ENCODE data around the gene PLXNA4. TPM values are rescaled to one million over a fixed set of nuclear protein-coding genes. Genes with fewer than 3 reads are reported as not detected.

Gene PLXNA4
- total RNA-seq, 1 experiment from 2014 or later: not detected

DNA sequence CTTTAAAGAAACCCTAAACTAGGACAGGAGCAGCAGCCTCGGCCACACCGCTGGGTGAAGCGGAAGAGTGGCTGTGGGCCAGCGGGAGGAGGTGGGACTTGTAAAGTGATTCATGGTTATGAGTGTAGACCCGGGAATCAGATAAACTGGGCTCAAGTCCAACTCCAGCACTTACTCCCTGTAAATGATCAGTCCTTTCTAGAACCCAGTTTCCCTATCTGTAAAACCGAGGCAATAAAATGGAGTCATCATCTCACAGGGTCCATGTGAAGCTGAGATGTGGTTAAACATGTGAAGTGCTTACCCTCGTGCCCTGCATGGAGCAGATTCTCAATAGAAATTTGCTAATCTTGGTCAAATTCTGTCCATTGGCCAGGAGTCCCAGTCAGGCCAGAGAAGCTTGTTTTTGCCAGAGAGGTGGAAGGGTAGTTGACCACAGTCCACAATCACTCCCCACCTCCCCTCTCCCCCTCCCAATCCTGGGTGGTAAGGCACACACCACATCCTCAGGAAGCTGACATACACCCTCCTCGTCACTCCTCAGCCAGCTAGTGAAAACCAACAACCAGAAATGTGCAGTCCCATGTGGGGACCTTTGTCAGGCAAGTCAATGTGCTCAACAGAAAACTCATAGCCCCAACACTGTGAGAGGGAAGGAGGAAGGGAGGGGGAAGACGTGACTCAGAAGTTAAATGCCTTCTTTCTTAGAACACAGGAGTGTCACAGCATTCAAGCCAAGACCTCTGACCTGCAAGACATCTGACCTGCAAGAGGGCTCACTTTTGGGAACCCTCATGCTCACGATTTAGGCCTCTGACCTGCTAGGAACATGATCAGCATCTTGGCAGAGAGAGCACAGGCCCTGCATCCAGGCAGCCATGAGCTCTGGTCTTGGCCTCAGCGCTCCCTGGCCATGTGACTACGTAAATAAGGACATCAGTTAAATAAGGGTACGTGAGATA is 145.1 kb downstream of the PLXNA4 start:
- TF ChIP-seq YY1 (IDR thresholded peaks at IDR 0.05; ENCODE audit: extremely low read depth, insufficient replicate concordance, low read depth, low read length) (no peak), ELF1 (IDR thresholded peaks at IDR 0.05; ENCODE audit: borderline replicate concordance, low read depth) (no peak), JUND (IDR thresholded peaks at IDR 0.05) (no peak), SRF (IDR thresholded peaks at IDR 0.05; ENCODE audit: low read depth) (no peak), EZH2 (IDR thresholded peaks at IDR 0.05) (no peak), POLR2AphosphoS5 (IDR thresholded peaks at IDR 0.05; ENCODE audit: low read depth, low read length) (no peak), CBX3 (IDR thresholded peaks at IDR 0.05; ENCODE audit: low read depth) (no peak)
- TF ChIP-seq, protein P1, sequence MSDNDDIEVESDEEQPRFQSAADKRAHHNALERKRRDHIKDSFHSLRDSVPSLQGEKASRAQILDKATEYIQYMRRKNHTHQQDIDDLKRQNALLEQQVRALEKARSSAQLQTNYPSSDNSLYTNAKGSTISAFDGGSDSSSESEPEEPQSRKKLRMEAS (IDR thresholded peaks at IDR 0.05): no peak
- Histone ChIP-seq H3K79me2 (ENCODE audit: insufficient read depth, low read length) (no peaks in the 10 kb centered on the region), H3K4me3 (replicated peaks in 1 of 2; ENCODE audit: low read depth in 1 of 2, low read length in 2 of 2) (no peak overlapping the region), H3K4me2 (ENCODE audit: low read length) (no peak overlapping the region), H3K9ac (ENCODE audit: low read length) (no peak overlapping the region), H4K20me1 (ENCODE audit: insufficient read depth) (no peaks in the 10 kb centered on the region), H3K36me3 (ENCODE audit: control insufficient read depth in 1 of 2, insufficient read depth in 2 of 2, low read length in 2 of 2) (no peaks in the 10 kb centered on the region), H2AFZ (ENCODE audit: low read depth, low read length, poor library complexity, severe bottlenecking) (no peak overlapping the region), H3K27ac (ENCODE audit: low read depth, low read length) (no peak overlapping the region), H3K9me2 (ENCODE audit: insufficient read depth) (no peaks in the 10 kb centered on the region), H3K4me1 (ENCODE audit: control insufficient read depth in 1 of 2, insufficient read depth in 2 of 2, low read length in 2 of 2) (peaks cover 0 to 5% of the 10 kb centered on the region in 2 experiments; a peak in 1 of 4 replicates), H3K9me3 (ENCODE audit: control insufficient read depth in 1 of 2, insufficient read depth in 1 of 2, low read depth in 1 of 2, low read length in 2 of 2) (no peaks in the 10 kb centered on the region), H3K27me3 (ENCODE audit: insufficient read depth, low read length) (peaks cover 64% of the 10 kb centered on the region)
- intact Hi-C loops (cut with micrococcal nuclease): no loop called here
- no TSS peak for BruUV-seq (replicated peaks)
- no peak for DNase-seq (ENCODE audit: low read depth, low spot score)
- RAD21 ChIA-PET (ENCODE audit: low non-redundant PET in 1 of 2, low total read pairs in 2 of 2, uncharacterized antibody in 2 of 2, unreplicated experiment in 2 of 2): no interaction called here
- CTCF ChIA-PET: no interaction called here
- ATAC-seq: no peak
- POLR2A ChIA-PET: no interaction called here
